Kidney epithelial cell (primary cell): ENCODE results near the gene SHLD1. TPM values are rescaled to one million over a fixed set of nuclear protein-coding genes. Genes with fewer than 3 reads are reported as not detected.
A peak's percentile ranks its signal among the peaks of the same experiment; 100 is the strongest.
"Not testable (repeated sequence)": the region's sequence is repeated elsewhere in the genome, so short reads cannot be mapped to it uniquely, and the experiment has no call there.

Source experiments
- DNase-seq: peaks from one replicate; pipeline ENCODE4 v3.0.0-alpha.2; 2010; ENCODE audit warnings: low read depth
- H3K27me3 ChIP-seq: 2 replicates; pipeline ENCODE4 v1.6.0; 2011; ENCODE audit warnings: low read length; ENCODE audit not compliant: control insufficient read depth, insufficient read depth
- H3K36me3 ChIP-seq: 2 replicates; pipeline ENCODE4 v1.5.1; 2011; ENCODE audit warnings: low read length; ENCODE audit not compliant: control insufficient read depth, insufficient read depth
- H3K4me3 ChIP-seq: 2 replicates; pipeline ENCODE4 v1.5.1; 2011; ENCODE audit warnings: low read depth, mild to moderate bottlenecking, control low read depth, low read length
- total RNA-seq: library from RNA; depleted of rRNA; stranded (reverse); fragments of >200 nt; gene quantifications from 2 replicates; pipeline ENCODE4 v1.2.3, GENCODE V29; 2015
- TF ChIP-seq, protein P1 (sequence below): IDR thresholded peaks from 2 replicates; pipeline ENCODE4 v1.5.1; 2011; ENCODE audit warnings: mild to moderate bottlenecking, moderate library complexity, low read length, control low read depth, inconsistent platforms; ENCODE audit not compliant: insufficient read depth, poor library complexity, severe bottlenecking

SHLD1 gene, protein sequence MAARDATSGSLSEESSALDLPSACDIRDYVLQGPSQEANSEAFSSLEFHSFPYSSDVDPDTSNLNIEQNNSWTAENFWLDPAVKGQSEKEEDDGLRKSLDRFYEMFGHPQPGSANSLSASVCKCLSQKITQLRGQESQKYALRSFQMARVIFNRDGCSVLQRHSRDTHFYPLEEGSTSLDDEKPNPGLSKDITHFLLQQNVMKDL
- total RNA-seq: 1.3 and 1.6 TPM in 2 replicates

DNA sequence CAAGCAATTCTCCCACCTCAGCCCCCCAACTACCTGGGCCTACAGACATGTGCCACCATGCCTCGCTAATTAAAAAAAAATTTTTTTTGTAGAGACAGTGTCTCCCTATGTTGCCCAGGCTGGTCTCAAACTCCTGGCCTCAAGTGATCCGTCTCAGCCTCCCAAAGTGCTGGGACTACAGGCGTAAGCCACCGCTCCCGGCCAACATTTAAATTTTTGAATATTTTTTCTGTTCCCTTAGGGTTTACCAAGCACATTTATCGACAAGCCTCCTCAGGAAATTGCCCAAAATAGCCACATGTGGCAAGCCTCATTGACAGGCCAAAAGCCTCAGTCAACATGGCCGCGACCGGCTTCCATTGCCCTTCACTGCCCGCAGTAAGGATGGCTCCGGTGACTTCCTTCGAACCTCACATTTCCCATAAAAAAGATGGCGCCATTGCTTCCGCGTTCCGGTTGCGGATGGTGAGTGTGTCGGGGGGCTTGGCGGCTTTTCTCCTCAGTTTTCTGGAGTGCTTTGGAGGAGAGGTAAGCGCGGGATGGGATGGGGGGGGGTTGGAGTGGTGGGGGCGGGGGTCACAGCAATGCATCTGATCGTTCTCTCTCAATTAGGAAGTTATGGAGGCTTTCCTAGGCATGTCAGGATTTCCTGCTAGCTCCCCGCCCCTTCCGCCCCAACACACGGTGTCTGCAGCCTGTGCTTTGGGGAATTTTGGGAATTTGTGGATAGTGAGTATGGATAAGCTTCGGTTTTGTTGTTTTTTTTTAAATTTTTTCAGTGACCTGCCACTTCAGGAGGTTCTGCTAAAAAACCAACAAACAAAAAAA, at the start of gene SHLD1:
SHLD1 (plus strand) TSS at position 450 of the 828 bp plus-strand sequence. CDS start 22,465 bp downstream, outside the sequence.
- DNase-seq: peak; percentile 31
- H3K4me3 ChIP-seq: peak within 1 kb of the TSS; percentile 46
- TF ChIP-seq, protein P1, sequence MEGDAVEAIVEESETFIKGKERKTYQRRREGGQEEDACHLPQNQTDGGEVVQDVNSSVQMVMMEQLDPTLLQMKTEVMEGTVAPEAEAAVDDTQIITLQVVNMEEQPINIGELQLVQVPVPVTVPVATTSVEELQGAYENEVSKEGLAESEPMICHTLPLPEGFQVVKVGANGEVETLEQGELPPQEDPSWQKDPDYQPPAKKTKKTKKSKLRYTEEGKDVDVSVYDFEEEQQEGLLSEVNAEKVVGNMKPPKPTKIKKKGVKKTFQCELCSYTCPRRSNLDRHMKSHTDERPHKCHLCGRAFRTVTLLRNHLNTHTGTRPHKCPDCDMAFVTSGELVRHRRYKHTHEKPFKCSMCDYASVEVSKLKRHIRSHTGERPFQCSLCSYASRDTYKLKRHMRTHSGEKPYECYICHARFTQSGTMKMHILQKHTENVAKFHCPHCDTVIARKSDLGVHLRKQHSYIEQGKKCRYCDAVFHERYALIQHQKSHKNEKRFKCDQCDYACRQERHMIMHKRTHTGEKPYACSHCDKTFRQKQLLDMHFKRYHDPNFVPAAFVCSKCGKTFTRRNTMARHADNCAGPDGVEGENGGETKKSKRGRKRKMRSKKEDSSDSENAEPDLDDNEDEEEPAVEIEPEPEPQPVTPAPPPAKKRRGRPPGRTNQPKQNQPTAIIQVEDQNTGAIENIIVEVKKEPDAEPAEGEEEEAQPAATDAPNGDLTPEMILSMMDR: no peak
- H3K36me3 ChIP-seq: no peaks in the 10 kb centered on the region
- H3K27me3 ChIP-seq: no peaks in the 10 kb centered on the region

DNA sequence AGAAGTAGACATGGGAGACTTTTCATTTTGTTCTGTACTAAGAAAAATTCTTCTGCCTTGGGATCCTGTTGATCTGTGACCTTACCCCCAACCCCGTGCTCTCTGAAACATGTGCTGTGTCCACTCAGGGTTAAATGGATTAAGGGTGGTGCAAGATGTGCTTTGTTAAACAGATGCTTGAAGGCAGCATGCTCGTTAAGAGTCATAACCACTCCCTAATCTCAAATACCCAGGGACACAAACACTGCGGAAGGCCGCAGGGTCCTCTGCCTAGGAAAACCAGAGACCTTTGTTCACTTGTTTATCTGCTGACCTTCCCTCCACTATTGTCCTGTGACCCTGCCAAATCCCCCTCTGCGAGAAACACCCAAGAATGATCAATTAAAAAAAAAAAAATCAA, 47.9 kb upstream of the SHLD1 start:
- not testable (repeated sequence) for H3K4me3 ChIP-seq, H3K27me3 ChIP-seq, H3K36me3 ChIP-seq, DNase-seq

DNA sequence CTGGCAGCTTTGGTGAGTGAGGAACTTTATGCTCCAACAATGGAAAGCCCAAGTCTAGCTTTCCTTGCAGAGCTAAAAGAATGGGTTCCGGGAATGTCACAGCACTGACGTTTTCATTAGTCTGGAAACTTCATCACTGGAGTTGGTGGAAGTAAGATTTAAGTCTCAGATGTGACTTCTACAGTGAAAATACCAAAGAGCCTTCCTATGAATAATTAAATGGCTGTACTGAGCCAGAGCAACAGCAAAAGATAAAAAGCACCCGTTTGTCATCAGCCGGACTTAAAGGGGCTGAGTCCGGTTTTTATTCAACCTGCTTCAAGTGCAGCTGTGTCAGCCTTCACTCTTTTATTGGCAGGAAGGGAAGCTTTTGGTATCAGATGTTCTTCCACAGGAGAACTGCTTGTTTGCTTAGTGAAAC, 46.5 kb upstream of the SHLD1 start:
- H3K4me3 ChIP-seq: no peak overlapping the region
- no peaks in the 10 kb centered on the region for H3K36me3 ChIP-seq
- no peaks in the 10 kb centered on the region for H3K27me3 ChIP-seq
- TF ChIP-seq, protein P1: no peak
- no peak for DNase-seq

DNA sequence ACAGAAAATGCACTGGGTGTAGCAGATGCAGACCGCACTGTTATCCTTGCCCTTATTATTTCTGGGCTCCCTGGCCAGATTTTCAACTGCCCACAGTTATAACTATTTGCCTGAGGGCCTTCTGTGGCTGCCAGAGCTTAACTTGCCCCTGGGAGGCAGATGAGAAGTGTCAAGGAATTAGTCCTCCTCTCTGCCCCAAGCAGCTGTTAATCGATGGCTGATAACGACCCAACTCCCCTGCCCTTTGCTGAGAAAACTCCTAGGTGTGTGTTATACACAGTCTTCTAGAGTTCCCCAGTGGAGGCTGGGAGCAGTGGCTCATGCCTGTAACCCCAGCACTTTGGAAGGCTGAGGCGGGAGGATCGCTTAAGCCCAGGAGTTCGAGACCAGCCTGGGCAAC, 44.4 kb upstream of the SHLD1 start:
- Histone ChIP-seq H3K27me3 (no peaks in the 10 kb centered on the region), H3K36me3 (no peaks in the 10 kb centered on the region), H3K4me3 (no peak overlapping the region)
- TF ChIP-seq, protein P1: no peak
- DNase-seq: no peak

DNA sequence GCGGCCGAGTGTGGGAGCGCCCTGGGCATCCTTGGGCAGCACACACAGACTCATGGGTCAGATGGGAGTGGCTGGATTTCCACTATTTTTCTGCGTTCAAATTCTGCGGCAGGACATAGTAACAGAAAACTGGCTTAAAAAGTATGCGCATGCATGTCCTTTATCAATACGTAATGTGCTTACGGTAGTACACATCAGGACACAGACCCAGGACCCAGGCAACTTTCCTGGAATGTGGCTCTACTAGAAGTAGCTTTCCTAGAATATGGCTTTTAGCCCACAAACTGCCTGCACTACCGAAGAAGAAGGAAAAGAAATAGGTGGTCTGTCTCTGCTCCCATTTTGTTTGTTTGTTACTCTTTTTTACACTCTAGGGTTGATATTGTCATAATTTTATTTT, 43.4 kb upstream of the SHLD1 start:
- Histone ChIP-seq H3K4me3 (no peak overlapping the region), H3K27me3 (no peaks in the 10 kb centered on the region), H3K36me3 (no peaks in the 10 kb centered on the region)
- no peak for DNase-seq
- TF ChIP-seq, protein P1: no peak

DNA sequence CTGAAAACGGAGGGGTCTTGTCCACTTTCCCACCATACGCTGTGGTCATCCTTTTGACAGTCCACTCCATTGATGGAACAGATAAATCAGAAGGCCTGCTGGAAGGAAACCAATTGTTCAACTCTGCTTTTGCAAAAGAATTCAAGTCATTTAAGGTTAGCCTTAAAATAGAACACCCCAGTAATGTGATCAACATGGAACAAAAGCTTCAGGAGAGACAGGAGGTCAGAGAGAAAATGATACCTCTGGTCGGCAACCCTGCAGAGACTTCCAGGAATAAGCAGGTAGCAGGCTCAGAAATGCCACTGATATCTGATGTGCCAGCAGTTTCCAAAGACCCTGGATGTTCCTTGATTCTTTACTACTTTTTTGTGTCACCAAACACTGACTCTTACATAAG, 39.6 kb upstream of the SHLD1 start:
- Histone ChIP-seq H3K36me3 (no peaks in the 10 kb centered on the region), H3K27me3 (no peaks in the 10 kb centered on the region), H3K4me3 (no peak overlapping the region)
- no peak for DNase-seq
- TF ChIP-seq, protein P1: no peak
